GM12874 (cell line): ENCODE results near the gene C3orf33.

Experiments used
- TF ChIP-seq, protein P1 (sequence below): IDR thresholded peaks from 2 replicates; pipeline ENCODE4 v1.5.1; 2011; ENCODE audit warnings: low read depth, mild to moderate bottlenecking, control low read depth, low read length, moderate library complexity; ENCODE audit not compliant: insufficient read depth

Gene C3orf33

DNA sequence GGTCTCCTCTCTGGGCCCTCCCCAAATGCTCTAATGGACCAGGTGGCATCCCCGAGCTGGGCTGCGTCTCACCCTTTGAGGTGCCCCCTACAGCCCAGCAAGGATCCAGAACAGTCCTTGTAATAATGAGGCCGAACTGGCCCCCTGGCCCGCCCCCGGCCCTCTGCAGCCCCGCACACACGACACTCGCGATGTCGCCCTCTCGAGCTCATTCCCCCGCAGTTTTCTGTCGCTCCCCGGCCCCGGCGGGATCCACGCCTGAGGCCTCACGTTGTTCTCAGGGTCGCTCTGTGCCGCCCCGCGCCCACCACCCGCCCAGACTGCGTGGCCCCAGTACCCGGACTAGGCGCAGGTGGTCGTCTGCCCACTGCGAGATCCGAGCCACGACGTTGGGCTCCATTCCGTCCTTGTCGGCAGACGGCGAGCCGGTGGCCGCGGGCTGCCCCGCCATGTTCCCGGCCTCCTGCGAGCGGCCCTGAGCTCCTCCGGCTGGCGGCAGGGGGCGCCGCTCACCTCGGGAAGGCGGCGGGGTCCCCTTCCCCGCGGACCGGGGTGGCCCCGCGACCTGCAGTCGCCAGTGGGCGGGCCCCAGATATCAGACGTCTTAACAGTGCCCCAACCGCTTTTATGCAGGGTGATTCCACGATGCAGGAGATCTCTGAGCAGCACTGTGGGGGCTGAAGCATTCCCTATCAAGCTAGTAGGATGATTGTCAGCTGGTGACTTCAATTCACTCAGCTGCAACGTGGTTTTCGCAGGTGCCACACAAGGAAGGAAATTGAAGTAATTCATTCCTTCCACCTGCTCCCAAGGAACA lies at the start of gene C3orf33:
C3orf33 (minus strand) TSS at position 477 of the 817 bp plus-strand sequence; CDS start at position 451, 26 bp downstream.
- TF ChIP-seq, protein P1, sequence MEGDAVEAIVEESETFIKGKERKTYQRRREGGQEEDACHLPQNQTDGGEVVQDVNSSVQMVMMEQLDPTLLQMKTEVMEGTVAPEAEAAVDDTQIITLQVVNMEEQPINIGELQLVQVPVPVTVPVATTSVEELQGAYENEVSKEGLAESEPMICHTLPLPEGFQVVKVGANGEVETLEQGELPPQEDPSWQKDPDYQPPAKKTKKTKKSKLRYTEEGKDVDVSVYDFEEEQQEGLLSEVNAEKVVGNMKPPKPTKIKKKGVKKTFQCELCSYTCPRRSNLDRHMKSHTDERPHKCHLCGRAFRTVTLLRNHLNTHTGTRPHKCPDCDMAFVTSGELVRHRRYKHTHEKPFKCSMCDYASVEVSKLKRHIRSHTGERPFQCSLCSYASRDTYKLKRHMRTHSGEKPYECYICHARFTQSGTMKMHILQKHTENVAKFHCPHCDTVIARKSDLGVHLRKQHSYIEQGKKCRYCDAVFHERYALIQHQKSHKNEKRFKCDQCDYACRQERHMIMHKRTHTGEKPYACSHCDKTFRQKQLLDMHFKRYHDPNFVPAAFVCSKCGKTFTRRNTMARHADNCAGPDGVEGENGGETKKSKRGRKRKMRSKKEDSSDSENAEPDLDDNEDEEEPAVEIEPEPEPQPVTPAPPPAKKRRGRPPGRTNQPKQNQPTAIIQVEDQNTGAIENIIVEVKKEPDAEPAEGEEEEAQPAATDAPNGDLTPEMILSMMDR = peak; percentile 93

GRCh38 chr3:155854141-155854940 lies 48.3 kb upstream of the C3orf33 start, which contains the start of gene SLC33A1:
SLC33A1 (minus strand) TSS chr3:155854427; CDS start chr3:155853997, 430 bp downstream.
- TF ChIP-seq, protein P1 = no peak

DNA sequence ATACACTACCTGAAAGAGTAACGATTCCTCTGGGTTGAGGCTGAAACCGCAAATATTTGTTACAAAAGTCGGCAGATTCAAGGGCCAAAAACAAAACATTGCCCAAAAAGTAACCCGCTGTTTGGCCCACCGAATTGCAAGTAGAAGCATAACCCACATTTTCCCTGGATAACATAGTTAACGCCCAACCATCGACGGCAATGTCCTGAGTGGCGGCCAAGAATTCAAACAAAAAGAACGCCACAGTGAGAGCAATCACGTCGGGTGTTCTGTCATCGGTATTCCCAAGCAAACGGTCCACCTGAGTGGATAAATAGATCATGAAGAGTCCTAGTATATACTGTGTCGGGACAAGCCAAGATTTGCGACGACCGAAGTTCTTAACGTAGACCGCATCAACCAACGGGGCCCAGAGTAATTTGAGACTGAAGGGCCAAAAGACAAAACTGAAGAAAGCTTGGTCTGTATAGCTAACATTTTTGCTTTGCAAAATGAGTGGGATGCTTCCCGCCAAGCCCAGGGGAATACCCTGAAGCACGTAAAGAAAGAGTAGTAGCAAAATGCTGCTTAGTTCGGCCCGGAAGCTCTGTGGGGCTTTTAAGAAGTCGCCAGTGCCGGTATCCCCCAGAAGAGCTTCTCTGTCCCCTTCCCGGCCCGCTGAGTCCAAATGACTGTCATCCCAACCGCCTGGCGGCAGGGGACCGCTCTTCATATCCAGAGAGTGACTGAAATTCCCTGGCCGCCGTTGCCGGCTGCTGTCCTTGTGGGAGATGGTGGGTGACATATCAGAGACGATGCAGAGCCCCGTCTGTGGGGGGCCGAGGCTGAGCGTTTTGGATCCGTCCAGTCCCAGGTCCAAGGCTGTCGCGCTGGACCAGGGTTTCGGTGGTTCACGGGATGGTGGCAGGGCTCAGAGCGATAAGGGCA lies 47.4 kb upstream of the C3orf33 start:
- TF ChIP-seq, protein P1 = no peak

DNA sequence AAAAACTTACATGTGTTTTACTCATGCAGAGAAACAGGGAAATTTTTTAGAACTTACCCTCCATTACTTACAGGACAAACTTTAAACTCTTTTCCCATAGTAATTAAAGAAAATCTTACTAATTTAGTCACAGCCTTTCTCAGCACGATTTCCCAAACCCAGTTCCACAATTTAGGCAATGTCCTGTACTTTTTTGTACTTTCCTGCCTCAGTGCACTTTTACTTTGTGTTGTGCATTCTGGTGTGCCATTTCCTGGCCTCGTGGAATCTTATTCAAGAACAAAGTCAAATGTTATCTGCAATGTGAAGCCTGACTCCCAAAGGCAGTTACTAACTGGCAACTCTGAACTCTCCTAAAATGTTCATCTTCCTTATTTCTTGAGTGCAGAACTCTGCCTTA lies 46.3 kb upstream of the C3orf33 start:
- TF ChIP-seq, protein P1 = no peak

- TF ChIP-seq, protein P1 = no peak
Observed at GRCh38 chr3:155847993-155848392, 41.9 kb upstream of the C3orf33 start.

GRCh38 chr3:155846119-155846518 lies 40.0 kb upstream of the C3orf33 start:
- TF ChIP-seq, protein P1 = no peak
